IMR-90 (cell line): ENCODE measurements around the gene FJX1. TPM values are rescaled to one million over a fixed set of nuclear protein-coding genes. Genes with fewer than 3 reads are reported as not detected.

Experiments
- ATAC-seq: fragments of 200-7000 bp; cut with Tn5 transposase; 2 replicates; pipeline ENCODE4 v1.9.1; 2020; ENCODE audit warnings: low read depth, mild to moderate bottlenecking, moderate library complexity
- BruUV-seq: library from RNA; stranded (reverse); fragments of 400-500 nt; replicated peaks from 2 replicates; lab custom pipeline; 2021; lab: Mats Ljungman, UMichigan
- CTCF ChIA-PET: fragments of 300-600 bp; formaldehyde crosslinking; extraction: SDS; loops from one replicate; lab custom pipeline; 2021; ENCODE audit warnings: antibody characterized with exemption; lab: Yijun Ruan, JAX
- POLR2A ChIA-PET: fragments of 300-600 bp; sonication (Branson Sonifier 250); formaldehyde crosslinking; loops from one replicate; lab custom pipeline; 2022; ENCODE audit warnings: antibody characterized with exemption; ENCODE audit not compliant: unreplicated experiment; lab: Charles Lee
- DNase-seq: peaks from one replicate; pipeline ENCODE4 v3.0.0; 2013
- H2AFZ ChIP-seq: replicated peaks from 2 replicates; pipeline ENCODE3; 2013; ENCODE audit warnings: low read length, mild to moderate bottlenecking; ENCODE audit not compliant: poor library complexity
- H2AK5ac ChIP-seq: 2 replicates; pipeline ENCODE4 v1.6.1; 2013; ENCODE audit warnings: low read depth, low read length, inconsistent platforms
- H2AK9ac ChIP-seq: replicated peaks from 2 replicates; pipeline ENCODE3; 2013; ENCODE audit warnings: mild to moderate bottlenecking, low read depth, low read length, moderate library complexity; ENCODE audit not compliant: poor library complexity
- H2BK120ac ChIP-seq: 2 replicates; pipeline ENCODE4 v1.6.1; 2013; ENCODE audit warnings: low read depth, low read length, inconsistent platforms
- H2BK15ac ChIP-seq: 3 replicates; pipeline ENCODE4 v1.6.1; 2013; ENCODE audit warnings: low read depth, low read length, inconsistent platforms
- H2BK20ac ChIP-seq: 2 replicates; pipeline ENCODE4 v1.6.1; 2013; ENCODE audit warnings: low read depth, mild to moderate bottlenecking, inconsistent platforms, low read length, moderate library complexity
- H2BK5ac ChIP-seq: 2 replicates; pipeline ENCODE4 v1.6.1; 2013; ENCODE audit warnings: mild to moderate bottlenecking, low read depth, low read length, inconsistent platforms; ENCODE audit not compliant: poor library complexity, severe bottlenecking
- H3K14ac ChIP-seq: replicated peaks from 2 replicates; pipeline ENCODE4 v1.6.1; 2013; ENCODE audit warnings: low read depth, low read length, inconsistent platforms
- H3K18ac ChIP-seq: 2 replicates; pipeline ENCODE4 v1.6.1; 2013; ENCODE audit warnings: low read depth, low read length, control low read depth
- H3K23ac ChIP-seq: 2 replicates; pipeline ENCODE4 v1.6.1; 2013; ENCODE audit warnings: low read depth, low read length, inconsistent platforms
- H3K27ac ChIP-seq: 2 replicates; pipeline ENCODE4 v1.5.1; 2013; ENCODE audit warnings: mild to moderate bottlenecking, control low read depth, low read length; ENCODE audit not compliant: insufficient read depth
- H3K27me3 ChIP-seq: 2 replicates; pipeline ENCODE4 v1.6.1; 2013; ENCODE audit warnings: low read length; ENCODE audit not compliant: control insufficient read depth, insufficient read depth
- H3K36me3 ChIP-seq: 2 replicates; pipeline ENCODE4 v1.6.1; 2013; ENCODE audit warnings: low read length, mixed read lengths; ENCODE audit not compliant: control insufficient read depth, insufficient read depth
- H3K4ac ChIP-seq: 2 replicates; pipeline ENCODE4 v1.6.1; 2013; ENCODE audit warnings: low read depth, low read length, inconsistent platforms
- H3K4me1 ChIP-seq: 2 replicates; pipeline ENCODE4 v1.6.1; 2013; ENCODE audit warnings: low read length, mixed read lengths; ENCODE audit not compliant: control insufficient read depth, insufficient read depth
- H3K4me2 ChIP-seq: 2 replicates; pipeline ENCODE4 v1.6.1; 2013; ENCODE audit warnings: low read depth, mild to moderate bottlenecking, control low read depth, low read length, moderate library complexity
- H3K4me3 ChIP-seq: 2 replicates; pipeline ENCODE4 v1.5.1; 2013; ENCODE audit warnings: low read depth, mild to moderate bottlenecking, control low read depth, low read length, moderate library complexity; ENCODE audit not compliant: insufficient read depth
- H3K56ac ChIP-seq: 2 replicates; pipeline ENCODE4 v1.6.1; 2013; ENCODE audit warnings: low read length, inconsistent platforms; ENCODE audit not compliant: insufficient read depth; ENCODE audit errors: extremely low read depth
- H3K79me1 ChIP-seq, 2 experiments: 2 replicates each; pipeline ENCODE4 v1.6.1; 2013; ENCODE audit warnings: low read length in 2 of 2, inconsistent platforms in 1 of 2, low read depth in 1 of 2
- H3K9ac ChIP-seq: 2 replicates; pipeline ENCODE4 v1.6.1; 2013; ENCODE audit warnings: low read depth, low read length, control low read depth
- H3K9me1 ChIP-seq: 2 replicates; pipeline ENCODE4 v1.6.1; 2013; ENCODE audit warnings: low read length, inconsistent platforms; ENCODE audit not compliant: insufficient read depth
- H3K9me3 ChIP-seq: 2 replicates; pipeline ENCODE4 v1.6.1; 2013; ENCODE audit warnings: low read length; ENCODE audit not compliant: control insufficient read depth, insufficient read depth
- H4K20me1 ChIP-seq: 2 replicates; pipeline ENCODE4 v1.6.1; 2013; ENCODE audit warnings: low read length, inconsistent platforms; ENCODE audit not compliant: insufficient read depth
- H4K5ac ChIP-seq: 2 replicates; pipeline ENCODE4 v1.6.1; 2013; ENCODE audit warnings: mild to moderate bottlenecking, low read depth, low read length, control low read depth
- H4K8ac ChIP-seq, 2 experiments: 2 replicates each; pipeline ENCODE4 v1.6.1; 2013; ENCODE audit warnings: low read depth in 2 of 2, low read length in 2 of 2, control low read depth in 1 of 2, inconsistent platforms in 1 of 2
- H4K91ac ChIP-seq: 2 replicates; pipeline ENCODE4 v1.6.1; 2013; ENCODE audit warnings: low read depth, low read length, inconsistent platforms; ENCODE audit not compliant: insufficient read depth
- BHLHE40 ChIP-seq: fragments of 150-350 bp; IDR thresholded peaks from 2 replicates; pipeline ENCODE4 v1.6.1; 2016; ENCODE audit warnings: mild to moderate bottlenecking, low read depth, low read length
- CHD1 ChIP-seq: IDR thresholded peaks from 2 replicates; pipeline ENCODE4 v1.6.1; 2012; ENCODE audit warnings: low read depth, low read length, improper control_type of control experiment
- MAFK ChIP-seq: IDR thresholded peaks from 2 replicates; pipeline ENCODE4 v1.6.1; 2012; ENCODE audit warnings: low read depth, low read length, improper control_type of control experiment
- MAZ ChIP-seq: IDR thresholded peaks from 2 replicates; pipeline ENCODE4 v1.6.1; 2012; ENCODE audit warnings: low read depth, mild to moderate bottlenecking, low read length, improper control_type of control experiment, moderate library complexity, borderline replicate concordance
- NFE2L2 ChIP-seq: fragments of 150-350 bp; IDR thresholded peaks from 2 replicates; pipeline ENCODE4 v1.6.1; 2016; ENCODE audit warnings: low read depth, mild to moderate bottlenecking, low read length
- RAD21 ChIP-seq: IDR thresholded peaks from 2 replicates; pipeline ENCODE4 v1.6.1; 2012; ENCODE audit warnings: low read length, improper control_type of control experiment
- RCOR1 ChIP-seq: IDR thresholded peaks from 2 replicates; pipeline ENCODE4 v1.6.1; 2012; ENCODE audit warnings: mild to moderate bottlenecking, low read length, improper control_type of control experiment; ENCODE audit not compliant: insufficient replicate concordance
- RFX5 ChIP-seq: IDR thresholded peaks from 2 replicates; pipeline ENCODE4 v1.8.0; 2012; ENCODE audit warnings: low read depth, mild to moderate bottlenecking, low read length, moderate library complexity
- WGBS, 2 experiments: methylation state at CpG; one replicate each; pipeline versions ENCODE4 v1.1.5 to v1.1.7; 2013; ENCODE audit warnings: missing lambda C conversion rate in 2 of 2; ENCODE audit not compliant: insufficient read length in 1 of 2; ENCODE audit errors: extremely low coverage in 2 of 2; 5-methylcytosine and 5-hydroxymethylcytosine counted together
- dilution Hi-C: fragments of 300-500 bp; cut with HindIII; formaldehyde crosslinking; loops from one replicate; pipeline ENCODE4 v1.14.3; 2018; ENCODE audit warnings: low sequenced_read_pairs; ENCODE audit not compliant: unreplicated experiment
- in situ Hi-C: fragments of 300-500 bp; cut with MboI; formaldehyde crosslinking; loops from 3 replicates; pipeline ENCODE4 v1.14.3; 2019; ENCODE audit warnings: low sequenced_read_pairs, inconsistent platforms, mixed read lengths
- intact Hi-C: fragments of 100-400 bp; cut with micrococcal nuclease; formaldehyde crosslinking; loops from 2 replicates; pipeline ENCODE4 v1.10.0; 2022
- polyA plus RNA-seq, 3 experiments: library from polyadenylated mRNA; depleted of rRNA; stranded (reverse); fragments of >200 nt; gene quantifications; 2 replicates each; pipeline ENCODE4 v1.2.3, GENCODE V29; 2012; ENCODE audit warnings: low replicate concordance in 1 of 3
- total RNA-seq: library from RNA; depleted of rRNA; stranded (reverse); fragments of >200 nt; gene quantifications from 2 replicates; pipeline ENCODE4 v1.2.3, GENCODE V29; 2012
- TF ChIP-seq, protein P1 (sequence below): conservative IDR thresholded peaks from 2 replicates; pipeline ENCODE4 v1.5.1; 2012; ENCODE audit warnings: mild to moderate bottlenecking, low read depth, low read length, improper control_type of control experiment
- TF ChIP-seq, protein P2 (sequence below): fragments of 150-350 bp; IDR thresholded peaks from 2 replicates; pipeline ENCODE4 v1.6.1; 2016; ENCODE audit warnings: low read depth, mild to moderate bottlenecking, low read length, moderate library complexity, borderline replicate concordance
- TF ChIP-seq, protein P3 (sequence below): fragments of 150-350 bp; IDR thresholded peaks from 2 replicates; pipeline ENCODE4 v1.6.1; 2017; ENCODE audit warnings: mild to moderate bottlenecking, antibody characterized with exemption, low read length, low read depth

FJX1 gene
- total and polyA plus RNA-seq, 2 of the 4 experiments (the other 2 are of a cell fraction) = 8.4 to 11.2 TPM

DNA sequence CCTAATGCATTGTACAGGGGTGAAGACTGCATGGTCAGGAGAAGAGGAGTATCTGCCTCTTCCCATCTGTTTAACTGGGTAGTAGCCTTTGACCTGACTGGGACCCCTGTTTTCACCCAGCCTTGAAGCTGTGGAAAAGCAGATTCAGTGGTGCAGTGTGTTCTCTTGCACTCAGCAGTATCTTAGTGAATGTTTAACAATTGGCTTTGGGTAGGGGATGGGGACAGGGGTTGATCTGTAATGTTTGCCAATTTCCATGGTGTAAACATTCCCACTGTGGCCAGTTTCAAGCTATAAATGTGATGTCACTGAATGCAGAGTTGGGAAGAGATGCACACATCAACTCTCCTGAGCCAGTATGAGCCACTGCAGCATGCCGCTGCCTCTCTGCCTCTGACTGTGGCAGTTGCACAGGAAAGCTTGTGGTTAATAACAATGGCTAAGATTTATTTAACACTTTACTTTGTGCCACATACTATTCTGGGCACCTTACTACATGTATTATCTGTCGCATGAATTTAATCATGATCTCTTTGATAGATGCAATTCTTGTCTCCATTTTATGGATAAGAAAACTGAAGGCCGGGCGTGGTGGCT, 15.7 kb downstream of the FJX1 start:
- Histone ChIP-seq H4K8ac (no peak overlapping the region), H3K27me3 (no peaks in the 10 kb centered on the region), H3K23ac (no peak overlapping the region), H2BK15ac (no peak overlapping the region), H4K20me1 (no peaks in the 10 kb centered on the region), H3K27ac (no peak overlapping the region), H3K9me3 (no peaks in the 10 kb centered on the region), H3K4me3 (no peak overlapping the region), H3K9ac (no peak overlapping the region), H2AK9ac (no peak overlapping the region), H2AFZ (no peak overlapping the region), H2BK120ac (peak overlapping the region; percentile 5; the same call in 1 of the 2 replicates), H3K56ac (no peak overlapping the region), H3K4me1 (peaks cover 10% of the 10 kb centered on the region), H3K4ac (no peak overlapping the region), H2AK5ac (no peak overlapping the region), H2BK20ac (no peak overlapping the region), H3K36me3 (no peaks in the 10 kb centered on the region), H4K91ac (no peak overlapping the region), H3K14ac (no peak overlapping the region), H4K5ac (no peak overlapping the region), H3K9me1 (peaks cover 12% of the 10 kb centered on the region), H3K79me1 (peaks cover 0 to 5% of the 10 kb centered on the region in 2 experiments; a peak in 1 of 4 replicates), H3K18ac (no peak overlapping the region), H3K4me2 (no peak overlapping the region), H2BK5ac (no peak overlapping the region)
- BruUV-seq = no TSS peak
- ATAC-seq = no peak
- intact Hi-C loops (no loop called here), in situ Hi-C loops (no loop called here), dilution Hi-C loops (no loop called here)
- POLR2A ChIA-PET = no interaction called here
- WGBS, 2 experiments = no CpG with 5 or more reads among the region's 4 CpGs
- CTCF ChIA-PET = no interaction called here
- no peak for DNase-seq
- TF ChIP-seq MAFK (no peak), MAZ (no peak), CHD1 (no peak), RAD21 (no peak), NFE2L2 (no peak), BHLHE40 (no peak), RCOR1 (no peak), RFX5 (no peak)
- TF ChIP-seq, protein P1, sequence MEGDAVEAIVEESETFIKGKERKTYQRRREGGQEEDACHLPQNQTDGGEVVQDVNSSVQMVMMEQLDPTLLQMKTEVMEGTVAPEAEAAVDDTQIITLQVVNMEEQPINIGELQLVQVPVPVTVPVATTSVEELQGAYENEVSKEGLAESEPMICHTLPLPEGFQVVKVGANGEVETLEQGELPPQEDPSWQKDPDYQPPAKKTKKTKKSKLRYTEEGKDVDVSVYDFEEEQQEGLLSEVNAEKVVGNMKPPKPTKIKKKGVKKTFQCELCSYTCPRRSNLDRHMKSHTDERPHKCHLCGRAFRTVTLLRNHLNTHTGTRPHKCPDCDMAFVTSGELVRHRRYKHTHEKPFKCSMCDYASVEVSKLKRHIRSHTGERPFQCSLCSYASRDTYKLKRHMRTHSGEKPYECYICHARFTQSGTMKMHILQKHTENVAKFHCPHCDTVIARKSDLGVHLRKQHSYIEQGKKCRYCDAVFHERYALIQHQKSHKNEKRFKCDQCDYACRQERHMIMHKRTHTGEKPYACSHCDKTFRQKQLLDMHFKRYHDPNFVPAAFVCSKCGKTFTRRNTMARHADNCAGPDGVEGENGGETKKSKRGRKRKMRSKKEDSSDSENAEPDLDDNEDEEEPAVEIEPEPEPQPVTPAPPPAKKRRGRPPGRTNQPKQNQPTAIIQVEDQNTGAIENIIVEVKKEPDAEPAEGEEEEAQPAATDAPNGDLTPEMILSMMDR = no peak
- TF ChIP-seq, protein P2, sequence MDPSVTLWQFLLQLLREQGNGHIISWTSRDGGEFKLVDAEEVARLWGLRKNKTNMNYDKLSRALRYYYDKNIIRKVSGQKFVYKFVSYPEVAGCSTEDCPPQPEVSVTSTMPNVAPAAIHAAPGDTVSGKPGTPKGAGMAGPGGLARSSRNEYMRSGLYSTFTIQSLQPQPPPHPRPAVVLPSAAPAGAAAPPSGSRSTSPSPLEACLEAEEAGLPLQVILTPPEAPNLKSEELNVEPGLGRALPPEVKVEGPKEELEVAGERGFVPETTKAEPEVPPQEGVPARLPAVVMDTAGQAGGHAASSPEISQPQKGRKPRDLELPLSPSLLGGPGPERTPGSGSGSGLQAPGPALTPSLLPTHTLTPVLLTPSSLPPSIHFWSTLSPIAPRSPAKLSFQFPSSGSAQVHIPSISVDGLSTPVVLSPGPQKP = no peak
- TF ChIP-seq, protein P3, sequence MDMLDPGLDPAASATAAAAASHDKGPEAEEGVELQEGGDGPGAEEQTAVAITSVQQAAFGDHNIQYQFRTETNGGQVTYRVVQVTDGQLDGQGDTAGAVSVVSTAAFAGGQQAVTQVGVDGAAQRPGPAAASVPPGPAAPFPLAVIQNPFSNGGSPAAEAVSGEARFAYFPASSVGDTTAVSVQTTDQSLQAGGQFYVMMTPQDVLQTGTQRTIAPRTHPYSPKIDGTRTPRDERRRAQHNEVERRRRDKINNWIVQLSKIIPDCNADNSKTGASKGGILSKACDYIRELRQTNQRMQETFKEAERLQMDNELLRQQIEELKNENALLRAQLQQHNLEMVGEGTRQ = no peak
